Skeletal muscle tissue (tissue), 4 donors: ENCODE results near the gene ZNF800. TPM values are rescaled to one million over a fixed set of nuclear protein-coding genes. Genes with fewer than 3 reads are reported as not detected.
A peak's percentile ranks its signal among the peaks of the same experiment; 100 is the strongest.
"Not testable (repeated sequence)": the region's sequence is repeated elsewhere in the genome, so short reads cannot be mapped to it uniquely, and the experiment has no call there.

Source experiments
- H3K27ac ChIP-seq: one replicate; pipeline ENCODE4 v1.7.0; 2013; ENCODE audit warnings: mild to moderate bottlenecking, low read depth, low read length, inconsistent platforms
- H3K27me3 ChIP-seq, 3 donors: one replicate each; pipeline ENCODE4 v1.7.0; 2013; ENCODE audit warnings: low read length in 3 of 3; ENCODE audit not compliant: control insufficient read depth in 3 of 3, insufficient read depth in 3 of 3
- H3K36me3 ChIP-seq, 3 donors: one replicate each; pipeline ENCODE4 v1.7.0; 2013; ENCODE audit warnings: low read length in 3 of 3; ENCODE audit not compliant: control insufficient read depth in 3 of 3, insufficient read depth in 3 of 3
- H3K4me1 ChIP-seq, 3 donors: one replicate each; pipeline ENCODE4 v1.7.0; 2013; ENCODE audit warnings: low read length in 3 of 3, mild to moderate bottlenecking in 3 of 3; ENCODE audit not compliant: control insufficient read depth in 3 of 3, insufficient read depth in 3 of 3
- H3K4me3 ChIP-seq, 3 donors: one replicate each; pipeline ENCODE4 v1.7.0; 2013; ENCODE audit warnings: low read length in 3 of 3
- H3K9ac ChIP-seq, 3 donors: one replicate each; pipeline ENCODE4 v1.7.0; 2013; ENCODE audit warnings: low read length in 3 of 3, mild to moderate bottlenecking in 3 of 3, moderate library complexity in 2 of 3, low read depth in 1 of 3
- H3K9me3 ChIP-seq, 3 donors: one replicate each; pipeline ENCODE4 v1.7.0; 2013; ENCODE audit warnings: low read length in 3 of 3; ENCODE audit not compliant: control insufficient read depth in 3 of 3
- total RNA-seq: library from RNA; depleted of rRNA; stranded (reverse); fragments of >200 nt; gene quantifications from one replicate; pipeline ENCODE4 v1.2.3, GENCODE V29; 2014
- donor health status: Osteomylitis.

Gene ZNF800, protein sequence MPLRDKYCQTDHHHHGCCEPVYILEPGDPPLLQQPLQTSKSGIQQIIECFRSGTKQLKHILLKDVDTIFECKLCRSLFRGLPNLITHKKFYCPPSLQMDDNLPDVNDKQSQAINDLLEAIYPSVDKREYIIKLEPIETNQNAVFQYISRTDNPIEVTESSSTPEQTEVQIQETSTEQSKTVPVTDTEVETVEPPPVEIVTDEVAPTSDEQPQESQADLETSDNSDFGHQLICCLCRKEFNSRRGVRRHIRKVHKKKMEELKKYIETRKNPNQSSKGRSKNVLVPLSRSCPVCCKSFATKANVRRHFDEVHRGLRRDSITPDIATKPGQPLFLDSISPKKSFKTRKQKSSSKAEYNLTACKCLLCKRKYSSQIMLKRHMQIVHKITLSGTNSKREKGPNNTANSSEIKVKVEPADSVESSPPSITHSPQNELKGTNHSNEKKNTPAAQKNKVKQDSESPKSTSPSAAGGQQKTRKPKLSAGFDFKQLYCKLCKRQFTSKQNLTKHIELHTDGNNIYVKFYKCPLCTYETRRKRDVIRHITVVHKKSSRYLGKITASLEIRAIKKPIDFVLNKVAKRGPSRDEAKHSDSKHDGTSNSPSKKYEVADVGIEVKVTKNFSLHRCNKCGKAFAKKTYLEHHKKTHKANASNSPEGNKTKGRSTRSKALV
- total RNA-seq = 14.1 TPM

DNA sequence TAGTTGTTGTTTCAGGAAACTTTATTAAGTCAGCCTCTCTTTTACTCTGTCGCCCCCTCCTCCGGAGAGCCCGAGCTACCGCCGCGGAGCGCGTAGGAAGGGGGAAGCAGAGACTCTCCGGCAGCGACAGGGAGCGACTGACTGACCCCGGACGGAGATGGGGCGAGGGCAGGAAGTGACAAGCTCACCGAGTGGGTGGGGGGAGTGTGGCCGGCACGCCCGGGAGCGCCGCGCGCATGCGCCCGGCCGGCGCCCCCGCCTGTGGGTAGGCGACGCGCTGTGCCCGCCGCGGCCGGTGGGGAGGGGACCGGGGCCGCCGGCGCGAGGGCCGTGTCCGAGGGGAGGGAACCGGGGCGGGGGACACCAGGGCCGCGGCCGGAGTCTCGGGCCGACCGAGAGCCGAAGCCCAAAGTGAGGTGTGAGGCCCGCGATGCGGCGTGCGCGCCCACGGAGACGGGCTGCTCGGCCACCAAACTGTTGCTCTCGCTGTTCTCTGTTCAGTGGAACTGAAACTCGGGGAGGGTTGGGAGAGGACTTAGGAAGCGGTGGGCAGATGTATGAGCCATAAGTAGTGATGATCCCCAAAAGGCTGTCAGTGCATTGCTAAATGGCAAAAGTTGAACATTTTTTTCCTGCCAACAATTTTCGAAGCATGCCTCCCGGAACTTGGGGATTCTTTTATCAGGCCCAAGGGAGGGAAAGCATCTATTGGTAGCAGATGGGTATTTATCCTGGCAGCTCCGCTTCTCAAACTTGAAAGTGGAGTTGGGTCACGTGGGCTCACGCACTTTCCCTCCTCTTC, at the start of gene ZNF800:
ZNF800 (minus strand) TSS at position 143 of the 802 bp plus-strand sequence. CDS start 1,151 bp downstream, outside the sequence.
- peaks cover 6 to 9% (median 7%) of the 10 kb centered on the region in 3 donors for H3K4me1 ChIP-seq
- peak within 1 kb of the TSS; percentile 75 to 94 (median 86) for H3K4me3 ChIP-seq
- H3K9me3 ChIP-seq = no peaks in the 10 kb centered on the region
- peak within 1 kb of the TSS; percentile 95 for H3K27ac ChIP-seq
- H3K9ac ChIP-seq = peak within 1 kb of the TSS; percentile 96 to 98 (median 97)
- peaks cover 0 to 9% (median 9%) of the 10 kb centered on the region in 3 donors for H3K36me3 ChIP-seq
- no peaks in the 10 kb centered on the region for H3K27me3 ChIP-seq

DNA sequence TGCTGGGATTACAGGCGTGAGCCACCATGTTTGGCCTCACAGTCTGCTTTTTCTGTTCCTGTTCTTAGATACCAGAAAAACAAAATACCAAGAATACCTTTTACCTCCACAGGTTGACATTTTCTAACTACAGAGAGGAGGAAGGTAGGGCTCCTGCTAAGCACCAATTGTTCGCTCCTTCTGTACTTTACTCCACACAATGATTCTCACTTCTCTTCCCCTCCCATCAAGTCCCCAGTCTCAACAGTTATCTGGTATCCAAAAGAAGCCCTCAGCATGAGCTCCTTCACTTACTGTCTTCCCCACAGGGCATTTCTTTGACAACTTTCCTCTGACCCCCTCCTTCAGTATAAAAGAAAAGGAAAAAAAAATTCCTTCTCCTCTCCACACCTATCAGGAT, 47.7 kb upstream of the ZNF800 start:
- Histone ChIP-seq H3K27me3 (no peaks in the 10 kb centered on the region), H3K9ac (no peak overlapping the region), H3K4me3 (no peak overlapping the region), H3K4me1 (no peaks in the 10 kb centered on the region), H3K9me3 (no peaks in the 10 kb centered on the region), H3K27ac (no peak overlapping the region), H3K36me3 (no peaks in the 10 kb centered on the region)

DNA sequence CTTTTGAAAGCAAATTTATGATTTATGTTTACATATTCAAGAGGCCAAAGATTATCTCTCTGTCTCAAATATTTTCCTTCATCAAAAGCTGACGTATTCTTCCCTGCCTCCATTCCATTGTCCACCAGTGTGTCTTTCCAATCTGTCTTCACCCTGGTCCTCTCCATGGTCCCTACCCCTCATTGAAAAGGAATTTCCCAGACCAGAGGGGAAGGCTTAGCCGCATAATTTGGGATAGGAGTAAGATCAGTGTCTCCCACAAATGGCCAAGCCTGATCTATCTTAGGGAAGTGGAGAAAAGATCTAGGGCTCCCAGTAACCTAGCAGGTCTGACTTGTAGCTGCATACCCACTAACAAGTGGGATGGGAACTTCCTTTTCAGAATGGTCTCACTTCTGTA, 46.3 kb upstream of the ZNF800 start:
- H3K4me1 ChIP-seq = no peaks in the 10 kb centered on the region
- no peak overlapping the region for H3K4me3 ChIP-seq
- no peaks in the 10 kb centered on the region for H3K9me3 ChIP-seq
- no peaks in the 10 kb centered on the region for H3K27me3 ChIP-seq
- H3K27ac ChIP-seq = no peak overlapping the region
- no peaks in the 10 kb centered on the region for H3K36me3 ChIP-seq
- H3K9ac ChIP-seq = no peak overlapping the region

DNA sequence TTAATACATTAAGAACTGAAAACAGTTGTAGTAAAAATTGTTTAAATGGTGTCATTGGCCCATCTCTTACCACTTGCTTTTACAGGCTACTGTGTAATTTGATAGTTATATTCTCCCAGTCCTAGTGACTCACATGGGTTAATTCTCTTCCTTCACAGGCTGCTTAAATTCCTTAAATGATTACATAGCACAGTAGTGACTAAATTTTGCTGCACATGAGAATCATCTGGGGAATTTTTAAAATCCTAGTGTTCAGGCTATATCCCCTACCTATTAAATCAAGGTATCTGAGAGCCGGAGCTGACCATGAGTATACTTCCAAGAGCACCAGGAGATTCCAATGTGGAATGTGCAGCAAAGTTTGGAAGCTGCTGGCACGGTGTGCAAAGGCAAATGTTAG, 45.3 kb upstream of the ZNF800 start:
- Histone ChIP-seq H3K4me1 (no peaks in the 10 kb centered on the region), H3K9ac (no peak overlapping the region), H3K4me3 (no peak overlapping the region), H3K27me3 (no peaks in the 10 kb centered on the region), H3K9me3 (no peaks in the 10 kb centered on the region), H3K36me3 (no peaks in the 10 kb centered on the region), H3K27ac (no peak overlapping the region)

DNA sequence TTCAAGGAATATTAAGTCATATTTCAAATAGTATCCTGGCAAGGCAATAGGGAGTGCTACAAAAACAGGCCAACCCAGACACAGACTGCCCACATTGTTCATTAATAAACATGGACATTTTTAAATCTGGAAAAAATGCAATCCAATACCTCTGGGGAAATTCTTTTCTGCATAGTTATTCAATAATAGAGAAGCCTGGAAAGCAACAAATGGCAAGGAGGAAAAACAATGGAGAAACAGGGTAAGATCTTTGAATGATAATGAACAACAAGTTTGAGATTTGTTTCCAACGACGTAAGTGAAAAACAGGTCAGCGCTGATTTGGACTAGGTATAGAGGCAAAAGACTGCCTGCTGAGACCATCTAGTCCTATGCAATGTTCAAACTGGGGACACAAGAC, 44.7 kb upstream of the ZNF800 start:
- no peak overlapping the region for H3K27ac ChIP-seq
- H3K27me3 ChIP-seq = no peaks in the 10 kb centered on the region
- no peaks in the 10 kb centered on the region for H3K9me3 ChIP-seq
- no peak overlapping the region for H3K4me3 ChIP-seq
- no peaks in the 10 kb centered on the region for H3K36me3 ChIP-seq
- H3K4me1 ChIP-seq = no peaks in the 10 kb centered on the region
- H3K9ac ChIP-seq = no peak overlapping the region

DNA sequence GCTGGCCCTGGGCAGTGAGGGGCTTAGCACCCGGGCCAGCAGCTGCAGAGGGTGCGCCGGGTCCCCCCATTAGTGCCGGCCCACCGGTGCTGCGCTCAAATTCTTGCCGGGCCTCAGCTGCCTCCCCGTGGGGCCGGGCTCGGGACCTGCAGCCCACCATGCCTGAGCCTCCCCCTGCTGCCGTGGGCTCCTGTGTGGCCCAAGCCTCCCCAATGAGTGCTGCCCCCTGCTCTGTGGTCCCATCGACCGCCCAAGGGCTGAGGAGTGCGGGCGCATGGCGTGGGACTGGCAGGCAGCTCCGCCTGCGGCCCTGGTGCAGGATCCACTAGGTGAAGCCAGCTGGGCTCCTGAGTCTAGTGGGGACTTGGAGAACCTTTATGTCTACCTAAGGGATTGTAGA, 36.8 kb upstream of the ZNF800 start:
- not testable (repeated sequence) for H3K9ac ChIP-seq, H3K27ac ChIP-seq, H3K9me3 ChIP-seq

DNA sequence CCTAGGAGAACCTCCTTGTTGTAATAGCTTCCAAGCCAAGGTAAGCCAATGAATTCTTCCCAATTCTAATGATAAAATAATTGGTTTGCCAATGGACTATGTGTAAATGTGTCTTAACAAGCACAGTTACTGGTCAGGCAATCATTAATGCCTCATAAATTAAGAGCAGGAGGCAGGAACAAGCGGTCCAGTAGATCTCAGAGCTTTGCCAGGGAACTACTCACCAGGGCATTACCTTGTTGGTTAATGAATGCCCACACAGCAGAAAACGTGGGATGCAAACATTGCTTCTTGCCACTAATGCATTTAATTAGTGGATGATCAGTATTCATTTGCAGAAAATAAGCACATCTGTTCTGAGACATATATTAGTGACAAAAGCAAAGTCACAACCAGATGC, 26.7 kb upstream of the ZNF800 start:
- Histone ChIP-seq H3K36me3 (no peaks in the 10 kb centered on the region), H3K27ac (no peak overlapping the region), H3K9me3 (no peaks in the 10 kb centered on the region), H3K9ac (no peak overlapping the region), H3K4me1 (no peaks in the 10 kb centered on the region), H3K27me3 (peaks cover 0 to 3% (median 0%) of the 10 kb centered on the region in 3 donors), H3K4me3 (no peak overlapping the region)

More for the DNA sequence above, 36.8 kb upstream of the ZNF800 start:
- H3K36me3 ChIP-seq, H3K4me1 ChIP-seq, H3K4me3 ChIP-seq, H3K27me3 ChIP-seq: not testable (repeated sequence)

DNA sequence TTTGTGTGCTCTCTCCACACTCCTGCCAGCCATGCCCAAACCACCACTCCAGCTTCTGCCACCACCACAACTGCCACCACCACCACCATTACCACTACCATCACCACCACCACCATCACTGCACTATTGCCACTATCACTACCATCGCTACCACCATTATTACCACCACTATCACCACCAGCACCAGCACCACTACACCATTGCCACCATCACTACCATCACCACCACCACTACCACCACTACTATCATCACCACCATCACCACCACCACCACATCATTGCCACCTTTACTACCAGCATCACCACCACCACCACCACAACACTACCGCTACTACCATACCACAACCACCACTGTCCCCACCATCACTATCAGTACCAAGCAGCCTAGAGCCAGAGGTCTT, 26.0 kb upstream of the ZNF800 start:
- Histone ChIP-seq H3K9ac (no peak overlapping the region), H3K36me3 (no peaks in the 10 kb centered on the region), H3K9me3 (no peaks in the 10 kb centered on the region), H3K27ac (no peak overlapping the region), H3K4me3 (no peak overlapping the region), H3K4me1 (no peaks in the 10 kb centered on the region), H3K27me3 (peaks cover 0 to 3% (median 0%) of the 10 kb centered on the region in 3 donors)

DNA sequence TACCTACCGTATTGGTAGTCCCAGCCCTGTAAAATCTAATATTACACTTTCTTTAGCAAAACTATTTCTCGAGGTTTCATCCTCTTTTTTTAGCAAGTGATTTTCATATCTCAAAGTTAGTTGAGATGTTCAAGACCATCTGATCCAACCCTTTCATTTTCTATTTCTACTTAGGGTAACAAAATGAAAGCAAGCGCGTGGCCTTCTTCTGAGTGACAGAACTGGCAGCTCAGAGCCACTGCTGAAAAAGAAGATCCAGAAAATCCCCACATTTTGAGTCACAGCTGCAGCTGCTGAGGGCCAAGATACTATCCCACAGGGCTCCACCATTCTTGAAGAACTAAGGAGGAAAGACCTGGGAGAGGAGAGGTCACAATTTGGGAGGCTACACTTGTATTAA, 24.8 kb upstream of the ZNF800 start:
- H3K27ac ChIP-seq = no peak overlapping the region
- H3K36me3 ChIP-seq = no peaks in the 10 kb centered on the region
- no peaks in the 10 kb centered on the region for H3K4me1 ChIP-seq
- H3K27me3 ChIP-seq = peaks cover 0 to 3% (median 0%) of the 10 kb centered on the region in 3 donors
- H3K9ac ChIP-seq = no peak overlapping the region
- no peaks in the 10 kb centered on the region for H3K9me3 ChIP-seq
- no peak overlapping the region for H3K4me3 ChIP-seq
